ENCODE results near the gene CNOT10.
A peak's percentile ranks its signal among the peaks of the same experiment; 100 is the strongest.

Gene CNOT10

DNA sequence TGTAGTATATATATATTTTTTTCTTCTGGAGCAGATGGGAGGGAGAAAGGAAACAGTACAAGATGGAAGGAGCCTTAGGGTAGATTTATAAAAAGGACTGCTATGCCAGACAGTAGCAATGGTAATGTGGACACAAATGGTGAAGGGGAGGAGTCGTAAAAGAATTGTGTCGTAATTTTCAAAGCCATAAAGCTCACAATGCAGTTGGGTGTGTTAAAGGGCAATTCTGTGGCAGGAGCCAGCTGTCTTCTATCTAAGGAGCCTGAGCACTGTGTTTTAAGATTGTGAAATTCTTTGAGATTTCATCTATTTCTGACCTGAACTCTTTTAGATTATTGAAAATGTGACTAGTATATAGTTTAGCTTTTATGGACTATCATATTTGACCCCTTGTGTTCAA lies 58.9 kb downstream of the CNOT10 start:
- H3K18ac ChIP-seq (ENCODE audit: low read length), result no peak overlapping the region
- H3K4me2 ChIP-seq (ENCODE audit: low read length), result no peak overlapping the region
- no peak overlapping the region for H3K14ac ChIP-seq (ENCODE audit: low read length)
- DNase-seq, result peak; percentile 20 to 64
- H2AFZ ChIP-seq (ENCODE audit: insufficient read depth, low read length, poor library complexity), result no peak overlapping the region
- no peak overlapping the region for H4K12ac ChIP-seq (ENCODE audit: low read depth, low read length)
- H2AK5ac ChIP-seq (ENCODE audit: low read length), result no peak overlapping the region
- H4K91ac ChIP-seq (ENCODE audit: low read depth, low read length), result no peak overlapping the region
- no peak overlapping the region for H2BK12ac ChIP-seq (ENCODE audit: low read length)
- no CpG with 5 or more reads among the region's 2 CpGs for WGBS (ENCODE audit: extremely low coverage, insufficient coverage, insufficient read length)
- no peak overlapping the region for H2BK5ac ChIP-seq (ENCODE audit: low read depth, low read length, poor library complexity)
- no peak overlapping the region for H2BK120ac ChIP-seq (ENCODE audit: insufficient read depth, low read length, poor library complexity)
- H3K27ac ChIP-seq (ENCODE audit: low read depth, low read length), result no peak overlapping the region
- no peaks in the 10 kb centered on the region for H3K4me1 ChIP-seq (ENCODE audit: control insufficient read depth in 1 of 2, insufficient read depth in 2 of 2, low read length in 2 of 2)
- no peak overlapping the region for H3K23ac ChIP-seq (ENCODE audit: low read length)
- H3K36me3 ChIP-seq (ENCODE audit: control insufficient read depth in 1 of 2, insufficient read depth in 2 of 2, low read length in 2 of 2), result peaks cover 7 to 14% of the 10 kb centered on the region in 2 experiments
- no peaks in the 10 kb centered on the region for H3K9me3 ChIP-seq (ENCODE audit: insufficient read depth, low read depth, low read length)
- H4K8ac ChIP-seq (ENCODE audit: low read depth, low read length), result no peak overlapping the region
- H3K27me3 ChIP-seq (ENCODE audit: insufficient read depth, low read length), result no peaks in the 10 kb centered on the region
- no peak overlapping the region for H3K9ac ChIP-seq (ENCODE audit: low read length)
- H3K79me2 ChIP-seq (ENCODE audit: control insufficient read depth, insufficient read depth, low read length, poor library complexity), result no peaks in the 10 kb centered on the region
- no peak overlapping the region for H3K4me3 ChIP-seq (ENCODE audit: low read depth, low read length)
- no peaks in the 10 kb centered on the region for H3K79me1 ChIP-seq (ENCODE audit: low read length)
- no peak overlapping the region for H3K4ac ChIP-seq (ENCODE audit: low read depth, low read length)

DNA sequence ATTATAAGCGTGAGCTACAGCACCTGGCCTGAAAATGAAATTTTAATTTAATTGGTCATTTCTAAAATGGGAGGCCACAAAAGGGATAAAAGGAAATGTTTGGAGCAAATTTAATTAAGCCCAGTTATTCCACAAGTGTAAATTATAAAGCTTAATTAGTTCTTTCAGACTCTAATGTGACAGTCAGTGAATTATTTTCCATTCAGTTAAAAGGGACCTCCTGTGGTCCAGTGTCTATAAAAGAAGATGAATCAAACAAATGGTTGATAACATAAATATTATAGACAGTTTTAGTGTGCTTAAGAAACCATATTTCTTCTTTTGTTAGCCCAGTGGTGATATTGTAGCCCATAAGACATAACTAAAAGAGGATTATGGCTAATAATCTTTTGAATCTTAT lies 66.4 kb downstream of the CNOT10 start:
- Histone ChIP-seq H4K12ac (ENCODE audit: low read depth, low read length) (no peak overlapping the region), H2BK120ac (ENCODE audit: insufficient read depth, low read length, poor library complexity) (no peak overlapping the region), H3K18ac (ENCODE audit: low read length) (no peak overlapping the region), H3K4me2 (ENCODE audit: low read length) (no peak overlapping the region), H3K36me3 (ENCODE audit: control insufficient read depth in 1 of 2, insufficient read depth in 2 of 2, low read length in 2 of 2) (peaks cover 0 to 7% of the 10 kb centered on the region in 2 experiments), H4K8ac (ENCODE audit: low read depth, low read length) (no peak overlapping the region), H3K79me2 (ENCODE audit: control insufficient read depth, insufficient read depth, low read length, poor library complexity) (no peaks in the 10 kb centered on the region), H3K14ac (ENCODE audit: low read length) (no peak overlapping the region), H4K91ac (ENCODE audit: low read depth, low read length) (no peak overlapping the region), H3K4me1 (ENCODE audit: control insufficient read depth in 1 of 2, insufficient read depth in 2 of 2, low read length in 2 of 2) (no peaks in the 10 kb centered on the region), H2AK5ac (ENCODE audit: low read length) (no peak overlapping the region), H3K79me1 (ENCODE audit: low read length) (no peaks in the 10 kb centered on the region), H2BK12ac (ENCODE audit: low read length) (no peak overlapping the region), H3K9ac (ENCODE audit: low read length) (no peak overlapping the region), H2AFZ (ENCODE audit: insufficient read depth, low read length, poor library complexity) (no peak overlapping the region), H3K9me3 (ENCODE audit: insufficient read depth, low read depth, low read length) (no peaks in the 10 kb centered on the region), H3K23ac (ENCODE audit: low read length) (no peak overlapping the region), H3K27ac (ENCODE audit: low read depth, low read length) (no peak overlapping the region), H3K27me3 (ENCODE audit: insufficient read depth, low read length) (no peaks in the 10 kb centered on the region), H2BK5ac (ENCODE audit: low read depth, low read length, poor library complexity) (no peak overlapping the region), H3K4me3 (ENCODE audit: low read depth, low read length) (no peak overlapping the region), H3K4ac (ENCODE audit: low read depth, low read length) (no peak overlapping the region)
- no CpG with 5 or more reads among the region's 1 CpG for WGBS (ENCODE audit: extremely low coverage, insufficient coverage, insufficient read length)
- DNase-seq, result no peak

DNA sequence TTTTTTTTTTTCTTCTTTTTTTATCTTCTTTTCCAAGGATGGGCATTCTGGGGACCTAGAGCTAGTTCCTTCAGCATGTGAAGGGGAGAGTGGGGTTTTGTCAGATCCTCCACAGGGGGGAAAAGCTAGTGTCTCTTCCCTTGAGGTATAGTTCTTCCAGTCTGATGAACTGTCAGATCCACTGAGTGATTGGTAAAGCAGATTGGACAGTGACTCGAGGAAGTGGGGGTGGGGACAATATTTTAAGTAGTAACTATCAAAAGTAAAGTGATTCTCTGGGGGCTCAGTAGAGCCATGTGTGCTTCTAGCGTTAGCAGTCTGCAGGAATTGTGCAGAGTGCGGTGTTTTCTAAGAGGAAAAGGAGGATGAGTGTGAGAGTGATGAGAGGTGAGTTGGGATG lies 70.8 kb downstream of the CNOT10 start:
- H4K12ac ChIP-seq (ENCODE audit: low read depth, low read length), result no peak overlapping the region
- 100% methylated on average over 1 of the region's 3 CpGs for WGBS (ENCODE audit: extremely low coverage, insufficient coverage, insufficient read length)
- H3K27me3 ChIP-seq (ENCODE audit: insufficient read depth, low read length), result no peaks in the 10 kb centered on the region

DNA sequence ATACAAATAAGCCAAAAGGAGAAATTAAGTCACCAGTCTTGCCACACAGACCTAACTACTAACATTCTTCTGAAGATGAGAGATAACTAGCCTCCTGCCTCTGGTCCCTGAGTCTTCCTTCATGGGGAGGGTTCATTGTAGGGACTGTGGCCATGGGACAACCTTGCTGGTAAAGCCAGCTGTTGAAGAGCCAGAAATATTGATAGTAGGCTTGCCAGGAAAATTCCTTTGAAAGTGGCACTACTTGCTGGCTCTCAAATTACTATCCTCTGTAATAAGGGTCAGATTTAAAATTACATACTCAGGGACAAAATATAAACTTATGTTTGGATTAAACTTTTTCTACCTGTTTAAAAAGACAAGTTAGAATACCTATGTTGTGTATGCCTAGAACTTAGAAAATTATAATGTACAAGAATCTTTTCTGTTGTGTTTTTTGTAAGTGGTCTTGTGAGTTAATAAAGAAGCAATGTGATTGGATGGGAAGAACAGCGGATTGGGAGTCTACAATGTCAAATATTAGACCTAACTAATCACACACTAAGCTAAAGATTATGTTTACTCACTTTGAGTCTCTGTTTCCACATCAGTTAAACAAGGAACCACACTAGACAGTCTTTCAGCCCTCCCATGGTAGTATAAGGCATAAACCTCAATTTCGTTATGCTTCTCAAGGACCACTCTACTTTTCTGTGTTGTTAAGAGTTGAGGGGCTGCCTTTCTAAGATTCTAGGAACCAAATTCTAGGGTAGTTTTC lies 72.8 kb downstream of the CNOT10 start:
- no peak overlapping the region for H4K8ac ChIP-seq (ENCODE audit: low read depth, low read length)
- H4K91ac ChIP-seq (ENCODE audit: low read depth, low read length), result no peak overlapping the region
- no peaks in the 10 kb centered on the region for H3K79me1 ChIP-seq (ENCODE audit: low read length)
- H2AFZ ChIP-seq (ENCODE audit: insufficient read depth, low read length, poor library complexity), result no peak overlapping the region
- no peak overlapping the region for H2BK120ac ChIP-seq (ENCODE audit: insufficient read depth, low read length, poor library complexity)
- no peak overlapping the region for H3K4me3 ChIP-seq (ENCODE audit: low read depth, low read length)
- no peaks in the 10 kb centered on the region for H3K9me3 ChIP-seq (ENCODE audit: insufficient read depth, low read depth, low read length)
- no peak overlapping the region for H3K18ac ChIP-seq (ENCODE audit: low read length)
- no CpG with 5 or more reads among the region's 2 CpGs for WGBS (ENCODE audit: extremely low coverage, insufficient coverage, insufficient read length)
- no peak overlapping the region for H2BK5ac ChIP-seq (ENCODE audit: low read depth, low read length, poor library complexity)
- H3K9ac ChIP-seq (ENCODE audit: low read length), result no peak overlapping the region
- no peak overlapping the region for H2BK12ac ChIP-seq (ENCODE audit: low read length)
- H3K27ac ChIP-seq (ENCODE audit: low read depth, low read length), result no peak overlapping the region
- H4K12ac ChIP-seq (ENCODE audit: low read depth, low read length), result no peak overlapping the region
- H3K4ac ChIP-seq (ENCODE audit: low read depth, low read length), result no peak overlapping the region
- no peaks in the 10 kb centered on the region for H3K27me3 ChIP-seq (ENCODE audit: insufficient read depth, low read length)
- H3K23ac ChIP-seq (ENCODE audit: low read length), result no peak overlapping the region
- no peak overlapping the region for H3K4me2 ChIP-seq (ENCODE audit: low read length)
- no peak overlapping the region for H2AK5ac ChIP-seq (ENCODE audit: low read length)
- peaks cover 3 to 4% of the 10 kb centered on the region in 2 experiments for H3K36me3 ChIP-seq (ENCODE audit: control insufficient read depth in 1 of 2, insufficient read depth in 2 of 2, low read length in 2 of 2)
- H3K79me2 ChIP-seq (ENCODE audit: control insufficient read depth, insufficient read depth, low read length, poor library complexity), result no peaks in the 10 kb centered on the region
- no peaks in the 10 kb centered on the region for H3K4me1 ChIP-seq (ENCODE audit: control insufficient read depth in 1 of 2, insufficient read depth in 2 of 2, low read length in 2 of 2)
- no peak for DNase-seq
- no peak overlapping the region for H3K14ac ChIP-seq (ENCODE audit: low read length)

More for the DNA sequence above, 70.8 kb downstream of the CNOT10 start:
- no peak overlapping the region for H2BK120ac ChIP-seq (ENCODE audit: insufficient read depth, low read length, poor library complexity)
- no peak overlapping the region for H4K8ac ChIP-seq (ENCODE audit: low read depth, low read length)
- H2AFZ ChIP-seq (ENCODE audit: insufficient read depth, low read length, poor library complexity), result no peak overlapping the region
- DNase-seq, result no peak
- H2BK5ac ChIP-seq (ENCODE audit: low read depth, low read length, poor library complexity), result no peak overlapping the region
- H3K23ac ChIP-seq (ENCODE audit: low read length), result no peak overlapping the region
- H4K91ac ChIP-seq (ENCODE audit: low read depth, low read length), result no peak overlapping the region
- H3K79me1 ChIP-seq (ENCODE audit: low read length), result no peaks in the 10 kb centered on the region
- H3K4me2 ChIP-seq (ENCODE audit: low read length), result no peak overlapping the region
- no peak overlapping the region for H3K4ac ChIP-seq (ENCODE audit: low read depth, low read length)
- peaks cover 0 to 6% of the 10 kb centered on the region in 2 experiments for H3K36me3 ChIP-seq (ENCODE audit: control insufficient read depth in 1 of 2, insufficient read depth in 2 of 2, low read length in 2 of 2)
- H3K4me1 ChIP-seq (ENCODE audit: control insufficient read depth in 1 of 2, insufficient read depth in 2 of 2, low read length in 2 of 2), result no peaks in the 10 kb centered on the region
- H2BK12ac ChIP-seq (ENCODE audit: low read length), result no peak overlapping the region
- no peaks in the 10 kb centered on the region for H3K9me3 ChIP-seq (ENCODE audit: insufficient read depth, low read depth, low read length)
- no peak overlapping the region for H3K4me3 ChIP-seq (ENCODE audit: low read depth, low read length)
- no peaks in the 10 kb centered on the region for H3K79me2 ChIP-seq (ENCODE audit: control insufficient read depth, insufficient read depth, low read length, poor library complexity)
- no peak overlapping the region for H3K9ac ChIP-seq (ENCODE audit: low read length)
- H2AK5ac ChIP-seq (ENCODE audit: low read length), result no peak overlapping the region
- no peak overlapping the region for H3K27ac ChIP-seq (ENCODE audit: low read depth, low read length)
- H3K14ac ChIP-seq (ENCODE audit: low read length), result no peak overlapping the region
- H3K18ac ChIP-seq (ENCODE audit: low read length), result no peak overlapping the region

Measured in trophoblast cell (in vitro differentiated cells and primary cell).